Suprapubic skin (tissue), 4 donors: ENCODE measurements around the gene GPR171. TPM values are rescaled to one million over a fixed set of nuclear protein-coding genes. Genes with fewer than 3 reads are reported as not detected.

Source experiments
- DNase-seq, 2 donors: peaks; one replicate each; pipeline ENCODE4 v3.0.0-alpha.2; 2019; ENCODE audit warnings: low spot score in 2 of 2
- H3K27ac ChIP-seq: fragments of 200-600 bp; sonication (generic); one replicate; pipeline ENCODE4 v1.5.1; 2019
- H3K27me3 ChIP-seq: fragments of 200-600 bp; sonication (generic); one replicate; pipeline ENCODE4 v1.5.1; 2019
- H3K36me3 ChIP-seq: fragments of 200-600 bp; sonication (generic); one replicate; pipeline ENCODE4 v1.5.1; 2019
- H3K4me1 ChIP-seq: fragments of 200-600 bp; sonication (generic); one replicate; pipeline ENCODE4 v1.5.1; 2019
- H3K4me3 ChIP-seq: fragments of 200-600 bp; sonication (generic); one replicate; pipeline ENCODE4 v1.5.1; 2019; ENCODE audit warnings: mild to moderate bottlenecking
- H3K9me3 ChIP-seq: fragments of 200-600 bp; sonication (generic); one replicate; pipeline ENCODE4 v1.5.1; 2019
- CTCF ChIP-seq, 2 donors: fragments of 200-600 bp in 1 of 2; fragments of 450-650 bp in 1 of 2; sonication (generic) in 1 of 2; IDR thresholded peaks; one replicate each; pipeline ENCODE4 v1.5.1; 2016 to 2019; ENCODE audit warnings: antibody characterized with exemption in 2 of 2, mild to moderate bottlenecking in 1 of 2, moderate library complexity in 1 of 2
- EP300 ChIP-seq: sonication (generic); formaldehyde crosslinking; IDR thresholded peaks from one replicate; pipeline ENCODE4 v1.6.1; 2017; ENCODE audit warnings: antibody characterized with exemption
- POLR2A ChIP-seq, 2 donors: fragments of 450-650 bp; IDR thresholded peaks; one replicate each; pipeline ENCODE4 v1.6.1; 2017; ENCODE audit warnings: antibody characterized with exemption in 2 of 2, mild to moderate bottlenecking in 2 of 2, moderate library complexity in 2 of 2
- POLR2AphosphoS5 ChIP-seq, 3 donors: sonication (generic); formaldehyde crosslinking; IDR thresholded peaks; one replicate each; pipeline ENCODE4 v1.6.1; 2017; ENCODE audit warnings: antibody characterized with exemption in 3 of 3
- WGBS: methylation state at CpG from one replicate; pipeline ENCODE4 v1.1.5; 2018; 5-methylcytosine and 5-hydroxymethylcytosine counted together
- total RNA-seq, 4 donors: library from RNA; depleted of rRNA; stranded (reverse); fragments of >200 nt; gene quantifications; one replicate each; pipeline ENCODE4 v1.1.0, GENCODE V29; 2016

Gene GPR171
- total RNA-seq, 4 donors from 2014 or later, result 0.76 to 1.5 (median 1.3) TPM

- no peak overlapping the region for H3K27ac ChIP-seq
- WGBS, result 86% methylated on average over 3 of the region's 3 CpGs
- TF ChIP-seq POLR2A (IDR thresholded peaks at IDR 0.05) (no peak), EP300 (no peak), POLR2AphosphoS5 (IDR thresholded peaks at IDR 0.05) (no peak), CTCF (IDR thresholded peaks at IDR 0.05) (no peak)
Measured at GRCh38 chr3:151204530-151205402, 1.8 kb upstream of the GPR171 start.

GRCh38 chr3:151201051-151201730 lies 1.8 kb downstream of the GPR171 start:
- no peaks in the 10 kb centered on the region for H3K9me3 ChIP-seq
- TF ChIP-seq CTCF (IDR thresholded peaks at IDR 0.05) (no peak), POLR2AphosphoS5 (IDR thresholded peaks at IDR 0.05) (no peak), POLR2A (IDR thresholded peaks at IDR 0.05) (no peak), EP300 (no peak)
- no peak overlapping the region for H3K4me3 ChIP-seq
- DNase-seq, result no peak
- H3K27me3 ChIP-seq, result no peaks in the 10 kb centered on the region
- H3K36me3 ChIP-seq, result no peaks in the 10 kb centered on the region
- no peak overlapping the region for H3K27ac ChIP-seq
- WGBS, result 90% methylated on average over 7 of the region's 7 CpGs
- H3K4me1 ChIP-seq, result peaks cover 3% of the 10 kb centered on the region

More at GRCh38 chr3:151204530-151205402, 1.8 kb upstream of the GPR171 start:
- Histone ChIP-seq H3K4me1 (no peaks in the 10 kb centered on the region), H3K4me3 (no peak overlapping the region), H3K27me3 (no peaks in the 10 kb centered on the region), H3K9me3 (no peaks in the 10 kb centered on the region), H3K36me3 (no peaks in the 10 kb centered on the region)
- DNase-seq, result no peak

GRCh38 chr3:151200586-151200985 lies 2.4 kb downstream of the GPR171 start:
- TF ChIP-seq POLR2AphosphoS5 (IDR thresholded peaks at IDR 0.05) (no peak), EP300 (no peak), POLR2A (IDR thresholded peaks at IDR 0.05) (no peak), CTCF (IDR thresholded peaks at IDR 0.05) (no peak)
- Histone ChIP-seq H3K9me3 (no peaks in the 10 kb centered on the region), H3K36me3 (no peaks in the 10 kb centered on the region), H3K4me3 (no peak overlapping the region), H3K27ac (no peak overlapping the region), H3K27me3 (no peaks in the 10 kb centered on the region), H3K4me1 (peaks cover 3% of the 10 kb centered on the region)
- WGBS, result 54% methylated on average over 2 of the region's 2 CpGs
- no peak for DNase-seq

GRCh38 chr3:151199554-151200438 lies 3.2 kb downstream of the GPR171 start:
- no peak for DNase-seq
- H3K4me1 ChIP-seq, result peaks cover 3% of the 10 kb centered on the region
- 72% methylated on average over 4 of the region's 4 CpGs for WGBS
- no peaks in the 10 kb centered on the region for H3K27me3 ChIP-seq
- no peak overlapping the region for H3K4me3 ChIP-seq
- H3K27ac ChIP-seq, result no peak overlapping the region
- no peak for TF ChIP-seq POLR2AphosphoS5 (IDR thresholded peaks at IDR 0.05)
- TF ChIP-seq POLR2A (IDR thresholded peaks at IDR 0.05), result no peak
- no peaks in the 10 kb centered on the region for H3K36me3 ChIP-seq
- H3K9me3 ChIP-seq, result no peaks in the 10 kb centered on the region

- H3K27me3 ChIP-seq, result no peaks in the 10 kb centered on the region
- H3K4me1 ChIP-seq, result peaks cover 3% of the 10 kb centered on the region
- H3K4me3 ChIP-seq, result no peak overlapping the region
- H3K9me3 ChIP-seq, result no peaks in the 10 kb centered on the region
- no peak for DNase-seq
- H3K27ac ChIP-seq, result no peak overlapping the region
- no peaks in the 10 kb centered on the region for H3K36me3 ChIP-seq
- TF ChIP-seq POLR2AphosphoS5 (IDR thresholded peaks at IDR 0.05) (no peak), POLR2A (IDR thresholded peaks at IDR 0.05) (no peak), CTCF (IDR thresholded peaks at IDR 0.05) (no peak), EP300 (no peak)
- WGBS, result 81% methylated on average over 5 of the region's 5 CpGs
Measured at GRCh38 chr3:151198849-151199248, 4.2 kb downstream of the GPR171 start.
